Adipocyte (in vitro differentiated cells): ENCODE measurements around the gene CAPS2.

ENCODE experiments used
- DNase-seq: peaks from one replicate; pipeline ENCODE4 v3.0.0-alpha.2; 2015; ENCODE audit warnings: low read depth
- H3K27me3 ChIP-seq: replicated peaks from 2 replicates; pipeline ENCODE4 v1.7.0; 2013; ENCODE audit warnings: mild to moderate bottlenecking, low read length, moderate library complexity; ENCODE audit not compliant: control insufficient read depth, insufficient read depth
- H3K36me3 ChIP-seq: 2 replicates; pipeline ENCODE4 v1.7.0; 2013; ENCODE audit warnings: low read length, mild to moderate bottlenecking, moderate library complexity; ENCODE audit not compliant: control insufficient read depth, insufficient read depth, severe bottlenecking
- H3K4me1 ChIP-seq: 2 replicates; pipeline ENCODE4 v1.7.0; 2013; ENCODE audit warnings: mild to moderate bottlenecking, low read length, moderate library complexity; ENCODE audit not compliant: control insufficient read depth, insufficient read depth
- H3K4me3 ChIP-seq: 2 replicates; pipeline ENCODE4 v1.7.0; 2013; ENCODE audit warnings: mild to moderate bottlenecking, low read length, moderate library complexity
- H3K9ac ChIP-seq: 2 replicates; pipeline ENCODE4 v1.7.0; 2013; ENCODE audit warnings: mild to moderate bottlenecking, low read length, moderate library complexity
- H3K9me3 ChIP-seq: 2 replicates; pipeline ENCODE4 v1.7.0; 2013; ENCODE audit warnings: mild to moderate bottlenecking, low read length, moderate library complexity; ENCODE audit not compliant: control insufficient read depth

Gene CAPS2

GRCh38 chr12:75305412-75306332, 24.5 kb downstream of the CAPS2 start:
- Histone ChIP-seq H3K27me3 (no peaks in the 10 kb centered on the region), H3K9ac (no peak overlapping the region), H3K9me3 (peaks cover 5% of the 10 kb centered on the region), H3K4me1 (no peaks in the 10 kb centered on the region), H3K4me3 (no peak overlapping the region), H3K36me3 (no peaks in the 10 kb centered on the region)
- no peak for DNase-seq

DNA sequence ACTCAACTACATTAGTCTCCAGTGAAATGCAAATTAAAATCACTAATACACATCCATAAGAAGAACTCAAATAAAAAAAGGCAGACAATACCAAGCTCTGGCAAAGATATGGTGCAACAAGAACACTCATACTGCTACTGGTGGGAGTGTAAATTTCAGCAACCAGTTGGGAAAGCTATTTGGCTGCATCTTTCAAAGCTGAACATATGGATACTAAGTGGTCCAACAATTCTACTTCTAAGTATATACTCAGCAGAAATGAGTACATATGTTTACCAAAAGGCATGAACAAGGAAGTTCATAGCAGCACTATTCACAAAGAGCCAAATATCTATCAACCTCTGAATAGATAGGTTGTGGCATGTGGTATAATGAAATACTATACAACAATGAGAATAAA, 27.3 kb downstream of the CAPS2 start:
- peaks cover 5% of the 10 kb centered on the region for H3K9me3 ChIP-seq
- no peaks in the 10 kb centered on the region for H3K4me1 ChIP-seq
- no peak overlapping the region for H3K9ac ChIP-seq
- H3K36me3 ChIP-seq: no peaks in the 10 kb centered on the region
- no peak for DNase-seq
- H3K4me3 ChIP-seq: no peak overlapping the region
- no peaks in the 10 kb centered on the region for H3K27me3 ChIP-seq

GRCh38 chr12:75302225-75302624, 27.9 kb downstream of the CAPS2 start:
- no peak for DNase-seq
- no peak overlapping the region for H3K9ac ChIP-seq
- no peaks in the 10 kb centered on the region for H3K27me3 ChIP-seq
- H3K9me3 ChIP-seq: peaks cover 5% of the 10 kb centered on the region
- no peaks in the 10 kb centered on the region for H3K4me1 ChIP-seq
- H3K4me3 ChIP-seq: no peak overlapping the region
- no peaks in the 10 kb centered on the region for H3K36me3 ChIP-seq

DNA sequence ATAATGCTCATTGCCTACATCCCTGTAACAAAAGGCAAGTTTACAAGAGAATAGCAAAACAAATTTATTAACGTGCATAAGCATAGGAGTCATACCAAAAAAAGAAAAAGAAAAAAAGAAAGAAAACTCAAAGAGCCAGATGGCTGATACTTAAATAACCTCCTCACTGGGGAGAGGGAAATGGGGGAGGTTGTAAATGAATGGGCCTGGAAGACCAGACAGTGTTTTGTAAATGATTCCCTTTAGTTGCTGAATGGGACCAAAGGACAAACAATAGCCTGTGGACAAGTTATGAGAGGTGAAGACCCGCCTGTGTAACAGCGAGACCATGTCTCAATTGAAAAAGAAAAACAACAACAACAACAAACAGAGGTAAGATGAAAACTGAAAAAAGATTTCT, 35.3 kb downstream of the CAPS2 start:
- Histone ChIP-seq H3K9me3 (no peaks in the 10 kb centered on the region), H3K27me3 (no peaks in the 10 kb centered on the region), H3K9ac (no peak overlapping the region), H3K36me3 (no peaks in the 10 kb centered on the region), H3K4me3 (no peak overlapping the region), H3K4me1 (no peaks in the 10 kb centered on the region)
- DNase-seq: no peak

- Histone ChIP-seq H3K4me1 (no peaks in the 10 kb centered on the region), H3K9me3 (no peaks in the 10 kb centered on the region), H3K9ac (no peak overlapping the region), H3K4me3 (no peak overlapping the region), H3K36me3 (no peaks in the 10 kb centered on the region), H3K27me3 (no peaks in the 10 kb centered on the region)
- no peak for DNase-seq
These were observed 35.8 kb downstream of the CAPS2 start for GRCh38 chr12:75294336-75294735.

DNA sequence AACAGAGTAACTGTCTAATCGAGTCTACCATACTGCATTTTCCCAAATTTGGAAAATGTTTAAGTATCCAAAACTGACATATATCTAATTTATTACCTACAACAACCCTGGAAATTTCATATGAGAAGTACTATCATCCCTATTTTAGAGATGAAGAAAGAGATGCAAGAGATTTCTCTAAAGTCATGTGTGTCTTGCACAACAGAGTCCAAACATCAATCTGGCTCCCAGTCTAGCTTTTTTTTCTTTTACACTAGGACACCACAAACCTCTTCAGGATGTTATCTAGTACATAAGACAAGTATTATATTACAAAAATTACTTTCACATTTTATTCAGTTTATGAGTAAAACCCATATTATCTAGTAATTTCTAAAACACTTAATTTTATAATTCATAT, 39.1 kb downstream of the CAPS2 start:
- Histone ChIP-seq H3K9ac (no peak overlapping the region), H3K4me1 (no peaks in the 10 kb centered on the region), H3K9me3 (no peaks in the 10 kb centered on the region), H3K27me3 (no peaks in the 10 kb centered on the region), H3K4me3 (no peak overlapping the region), H3K36me3 (no peaks in the 10 kb centered on the region)
- DNase-seq: peak; percentile 8

DNA sequence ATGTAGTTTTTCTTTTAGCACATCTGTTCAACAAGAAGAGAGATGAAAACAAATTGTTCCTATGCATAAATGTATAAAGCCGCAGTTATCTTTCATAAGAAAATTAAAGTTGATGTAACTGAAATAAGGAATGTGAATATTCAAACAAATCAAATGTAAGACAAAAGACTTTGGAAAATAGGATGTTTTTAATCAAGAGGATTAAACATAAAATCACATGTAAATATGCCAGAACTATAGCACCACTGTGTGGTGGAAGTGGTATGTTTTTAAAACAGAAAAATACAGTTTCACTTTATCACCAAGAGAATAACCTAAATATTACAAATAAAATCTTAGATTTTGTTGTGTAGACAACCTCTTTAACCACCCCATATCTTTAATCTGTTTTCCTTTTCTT, 40.4 kb downstream of the CAPS2 start:
- no peaks in the 10 kb centered on the region for H3K4me1 ChIP-seq
- no peak overlapping the region for H3K4me3 ChIP-seq
- no peaks in the 10 kb centered on the region for H3K9me3 ChIP-seq
- H3K27me3 ChIP-seq: no peaks in the 10 kb centered on the region
- peak; percentile 72 for DNase-seq
- no peak overlapping the region for H3K9ac ChIP-seq
- H3K36me3 ChIP-seq: no peaks in the 10 kb centered on the region

DNA sequence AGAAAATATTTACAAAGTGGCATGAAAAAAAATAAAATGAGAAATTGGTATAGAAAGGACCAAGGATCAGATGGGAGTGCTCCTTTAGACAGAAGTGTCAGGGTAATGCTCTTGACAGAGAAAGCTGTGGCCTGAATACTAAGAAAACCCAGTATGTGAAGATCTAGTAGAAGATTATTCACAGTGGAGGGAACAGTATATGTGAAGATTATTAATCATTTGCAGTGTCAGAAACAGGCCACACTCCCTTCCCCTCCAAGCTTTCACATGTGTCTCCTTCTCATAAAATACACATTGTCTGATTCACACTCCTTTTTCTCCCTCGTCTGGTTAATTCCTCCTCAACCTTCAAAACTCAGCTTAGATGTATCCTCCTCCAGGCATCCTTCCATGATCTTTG, 41.3 kb downstream of the CAPS2 start:
- no peaks in the 10 kb centered on the region for H3K4me1 ChIP-seq
- H3K36me3 ChIP-seq: no peaks in the 10 kb centered on the region
- H3K4me3 ChIP-seq: no peak overlapping the region
- H3K27me3 ChIP-seq: no peaks in the 10 kb centered on the region
- H3K9me3 ChIP-seq: no peaks in the 10 kb centered on the region
- DNase-seq: no peak
- H3K9ac ChIP-seq: no peak overlapping the region

GRCh38 chr12:75275702-75276101, 54.4 kb downstream of the CAPS2 start:
- Histone ChIP-seq H3K4me1 (no peaks in the 10 kb centered on the region), H3K27me3 (no peaks in the 10 kb centered on the region), H3K4me3 (no peak overlapping the region), H3K36me3 (no peaks in the 10 kb centered on the region), H3K9me3 (no peaks in the 10 kb centered on the region), H3K9ac (no peak overlapping the region)
- no peak for DNase-seq

GRCh38 chr12:75271576-75271975, 58.5 kb downstream of the CAPS2 start:
- Histone ChIP-seq H3K36me3 (no peaks in the 10 kb centered on the region), H3K4me1 (no peaks in the 10 kb centered on the region), H3K9ac (no peak overlapping the region), H3K27me3 (no peaks in the 10 kb centered on the region), H3K9me3 (no peaks in the 10 kb centered on the region), H3K4me3 (no peak overlapping the region)
- no peak for DNase-seq

- Histone ChIP-seq H3K4me3 (no peak overlapping the region), H3K9ac (no peak overlapping the region), H3K4me1 (no peaks in the 10 kb centered on the region), H3K9me3 (peaks cover 4% of the 10 kb centered on the region), H3K27me3 (no peaks in the 10 kb centered on the region), H3K36me3 (no peaks in the 10 kb centered on the region)
- no peak for DNase-seq
These were observed 60.0 kb downstream of the CAPS2 start for GRCh38 chr12:75270157-75270556.

- Histone ChIP-seq H3K36me3 (no peaks in the 10 kb centered on the region), H3K27me3 (no peaks in the 10 kb centered on the region), H3K9me3 (peaks cover 4% of the 10 kb centered on the region), H3K4me3 (no peak overlapping the region), H3K9ac (no peak overlapping the region), H3K4me1 (no peaks in the 10 kb centered on the region)
- no peak for DNase-seq
These were observed 60.9 kb downstream of the CAPS2 start for GRCh38 chr12:75269209-75269608.
